ENCODE results near the gene CCDC180. TPM values are rescaled to one million over a fixed set of nuclear protein-coding genes. Genes with fewer than 3 reads are reported as not detected.

CCDC180 gene
- total RNA-seq, result 19.9 TPM

DNA sequence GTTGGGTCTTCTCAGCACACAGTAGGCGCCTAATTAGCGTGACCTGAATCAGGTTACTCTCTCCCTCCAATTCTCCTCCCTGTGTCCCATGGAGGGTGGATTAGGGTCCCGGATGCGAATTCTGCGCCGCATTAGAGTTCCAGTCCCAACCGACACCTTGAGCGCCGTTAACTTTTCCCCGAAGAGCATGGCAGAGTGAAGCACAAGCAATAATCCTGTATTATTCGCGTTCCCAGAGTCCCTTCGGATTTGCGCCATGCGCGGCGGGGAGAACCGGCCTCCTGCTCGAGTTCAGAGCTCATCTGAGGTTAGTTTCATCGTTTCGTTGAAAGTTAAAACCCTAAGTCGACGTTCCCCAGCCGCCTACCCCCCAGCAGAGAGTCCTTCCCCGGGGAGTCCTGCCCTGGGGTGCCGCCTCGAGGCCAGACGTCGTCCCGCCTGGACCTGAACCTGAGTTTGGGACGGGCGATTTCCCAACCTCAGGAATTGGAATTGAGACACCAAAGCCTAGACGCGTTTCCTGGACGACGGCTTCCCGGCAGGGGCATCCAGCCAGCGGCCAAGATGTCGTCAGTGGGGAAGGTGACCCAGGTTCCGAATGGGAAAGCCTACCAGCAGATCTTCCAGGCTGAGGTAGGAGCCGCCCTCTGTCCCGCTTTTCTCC lies at the start of gene CCDC180:
Gene CCDC180, plus strand, starts transcription at position 160 of the 664 bp plus-strand sequence. Its CDS starts 405 bp downstream, at position 565.

Other genes starting within 250 kb of the CCDC180 start
- gene TDRD7, start 104.4 kb downstream of the CCDC180 start, total RNA-seq, result 108 TPM
- gene TMOD1, start 194.0 kb downstream of the CCDC180 start, total RNA-seq, result 13.4 TPM